Coronary artery (tissue), 2 donors: ENCODE results near the gene RERE.

Source experiments
- DNase-seq: peaks from one replicate; pipeline ENCODE4 v3.0.0-alpha.2; 2017; ENCODE audit warnings: low spot score
- H3K27ac ChIP-seq, 2 donors: fragments of 200-600 bp; sonication (generic); one replicate each; pipeline ENCODE4 v1.5.1; 2016 to 2019
- H3K4me3 ChIP-seq: fragments of 200-600 bp; sonication (generic); 2 replicates; pipeline ENCODE4 v1.5.1; 2016; ENCODE audit warnings: mild to moderate bottlenecking, moderate library complexity
- CTCF ChIP-seq: fragments of 200-600 bp; sonication (generic); IDR thresholded peaks from one replicate; pipeline ENCODE4 v1.5.1; 2019; ENCODE audit warnings: antibody characterized with exemption

RERE gene

GRCh38 chr1:8800416-8800815, 17.0 kb downstream of the RERE start:
- Histone ChIP-seq H3K27ac (no peak overlapping the region), H3K4me3 (no peak overlapping the region)
- DNase-seq = no peak
- no peak for TF ChIP-seq CTCF

- Histone ChIP-seq H3K4me3 (no peak overlapping the region), H3K27ac (no peak overlapping the region)
- no peak for TF ChIP-seq CTCF
- DNase-seq = no peak
Measured at GRCh38 chr1:8797216-8797615, 20.2 kb downstream of the RERE start.

DNA sequence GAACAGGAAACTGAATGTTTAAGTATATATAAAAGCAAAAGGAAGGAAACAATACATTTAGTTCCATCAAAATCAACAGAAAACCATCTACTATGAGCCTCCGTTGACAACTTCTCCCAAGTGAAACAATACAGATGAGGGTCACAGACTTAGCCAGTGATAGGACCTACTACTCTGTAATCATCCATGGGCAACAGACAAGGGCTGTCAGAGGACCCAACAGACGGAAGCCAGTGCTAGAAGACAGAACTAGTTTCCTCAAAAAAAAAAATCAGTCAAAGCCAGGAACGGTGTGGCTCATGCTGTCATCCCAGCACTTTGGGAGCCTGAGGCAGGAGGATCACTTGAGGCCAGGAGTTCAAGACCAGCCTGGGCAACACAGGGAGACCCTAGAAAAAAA, 20.6 kb downstream of the RERE start:
- no peak for TF ChIP-seq CTCF
- H3K27ac ChIP-seq = no peak overlapping the region
- no peak overlapping the region for H3K4me3 ChIP-seq
- no peak for DNase-seq

DNA sequence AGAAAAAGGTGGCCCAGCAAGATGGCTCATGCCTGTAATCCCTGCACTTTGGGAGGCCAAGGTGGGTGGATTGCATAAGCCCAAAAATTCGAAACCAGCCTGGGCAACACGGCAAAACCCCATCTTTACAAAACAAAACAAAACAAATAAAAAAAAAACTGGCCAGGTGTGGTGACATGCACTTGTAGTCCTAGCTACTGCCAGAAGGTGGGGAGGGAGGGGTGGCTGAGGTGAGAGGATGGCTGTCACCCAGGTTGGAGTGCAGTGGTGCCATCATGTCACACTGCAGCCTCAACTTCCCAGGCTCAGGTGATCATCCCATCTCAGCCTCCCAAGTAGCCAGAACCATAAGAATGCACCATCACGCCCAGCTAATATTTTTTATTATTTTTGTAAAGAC, 22.8 kb downstream of the RERE start:
- H3K27ac ChIP-seq = no peak overlapping the region
- TF ChIP-seq CTCF = no peak
- DNase-seq = no peak

DNA sequence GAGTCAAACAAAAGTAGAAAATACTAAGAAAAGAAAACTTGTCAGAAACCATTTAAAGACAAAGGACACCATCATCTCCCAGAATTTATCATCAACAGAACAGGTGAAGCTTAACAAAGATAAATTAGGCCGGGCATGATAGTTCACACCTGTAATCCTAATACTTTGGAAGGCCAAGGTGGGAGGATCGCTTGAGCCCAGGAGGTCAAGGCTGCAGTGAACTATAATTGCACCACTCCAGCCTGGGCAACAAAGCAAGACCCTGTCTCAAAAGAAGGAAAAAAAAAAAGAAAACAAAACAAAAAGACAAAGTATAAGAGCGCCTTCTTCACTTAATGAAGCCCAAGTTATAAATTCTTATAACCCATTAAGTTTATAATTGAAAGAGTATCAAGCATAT, 25.6 kb downstream of the RERE start:
- no peak overlapping the region for H3K27ac ChIP-seq
- DNase-seq = no peak

More for the DNA sequence above, 22.8 kb downstream of the RERE start:
- H3K4me3 ChIP-seq = no peak overlapping the region

GRCh38 chr1:8790987-8791386, 26.5 kb downstream of the RERE start:
- Histone ChIP-seq H3K27ac (no peak overlapping the region), H3K4me3 (no peak overlapping the region)
- no peak for TF ChIP-seq CTCF
- DNase-seq = no peak

More for the DNA sequence above, 25.6 kb downstream of the RERE start:
- no peak for TF ChIP-seq CTCF
- no peak overlapping the region for H3K4me3 ChIP-seq

DNA sequence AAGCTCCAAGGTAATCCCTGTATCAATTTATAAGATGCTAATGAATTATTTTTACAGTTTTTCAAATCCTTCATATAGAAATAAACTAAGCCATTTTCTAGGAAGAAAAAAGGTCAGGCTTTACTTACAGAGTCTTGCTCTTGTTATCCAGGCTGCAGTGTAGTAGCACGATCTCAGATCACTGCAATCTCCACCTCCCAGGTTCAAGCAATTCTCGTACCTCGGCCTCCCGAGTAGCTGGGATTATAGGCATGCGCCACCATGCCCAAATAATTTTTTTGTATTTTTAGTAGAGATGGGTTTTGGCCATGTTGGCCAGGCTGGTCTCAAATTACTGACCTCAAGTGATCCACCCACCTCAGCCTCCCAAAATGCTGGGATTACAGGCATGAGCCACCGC, 27.0 kb downstream of the RERE start:
- H3K27ac ChIP-seq = no peak overlapping the region
- TF ChIP-seq CTCF = no peak
- no peak overlapping the region for H3K4me3 ChIP-seq
- DNase-seq = no peak
